ENCODE data around the gene CREB3L2.
"Not testable (repeated sequence)": the region's sequence is repeated elsewhere in the genome, so short reads cannot be mapped to it uniquely, and the experiment has no call there.

The CREB3L2 gene

GRCh38 chr7:137916980-137917645 is 84.8 kb downstream of the CREB3L2 start:
- peak overlapping the region; percentile 40 for H3K27ac Mint-ChIP-seq
- H3K36me3 Mint-ChIP-seq (ENCODE audit: low read depth), result peaks cover 52% of the 10 kb centered on the region
- H3K9me3 Mint-ChIP-seq, result no peaks in the 10 kb centered on the region
- no peak overlapping the region for H3K4me3 Mint-ChIP-seq
- H3K27me3 Mint-ChIP-seq, result no peaks in the 10 kb centered on the region
- H3K4me1 Mint-ChIP-seq (ENCODE audit: low read depth), result peaks cover 27% of the 10 kb centered on the region
- DNase-seq, result no peak

- Mint-ChIP-seq H3K36me3 (ENCODE audit: low read depth) (peaks cover 52% of the 10 kb centered on the region), H3K9me3 (no peaks in the 10 kb centered on the region), H3K4me1 (ENCODE audit: low read depth) (peaks cover 21% of the 10 kb centered on the region), H3K27ac (no peak overlapping the region), H3K4me3 (no peak overlapping the region), H3K27me3 (no peaks in the 10 kb centered on the region)
- DNase-seq, result no peak
These were observed 85.3 kb downstream of the CREB3L2 start for GRCh38 chr7:137916564-137916963.

- Mint-ChIP-seq H3K27me3 (no peaks in the 10 kb centered on the region), H3K36me3 (ENCODE audit: low read depth) (peaks cover 55% of the 10 kb centered on the region), H3K4me1 (ENCODE audit: low read depth) (peaks cover 11% of the 10 kb centered on the region), H3K9me3 (no peaks in the 10 kb centered on the region), H3K27ac (no peak overlapping the region), H3K4me3 (no peak overlapping the region)
- no peak for DNase-seq
These were observed 86.6 kb downstream of the CREB3L2 start for GRCh38 chr7:137915266-137915665.

GRCh38 chr7:137913985-137914384 is 87.9 kb downstream of the CREB3L2 start:
- Mint-ChIP-seq H3K4me3 (no peak overlapping the region), H3K9me3 (no peaks in the 10 kb centered on the region), H3K36me3 (ENCODE audit: low read depth) (peaks cover 68% of the 10 kb centered on the region), H3K27me3 (no peaks in the 10 kb centered on the region), H3K4me1 (ENCODE audit: low read depth) (peaks cover 11% of the 10 kb centered on the region), H3K27ac (no peak overlapping the region)
- DNase-seq, result no peak

GRCh38 chr7:137909042-137909441 is 92.8 kb downstream of the CREB3L2 start:
- H3K4me3 Mint-ChIP-seq, result no peak overlapping the region
- H3K9me3 Mint-ChIP-seq, result no peaks in the 10 kb centered on the region
- H3K4me1 Mint-ChIP-seq (ENCODE audit: low read depth), result peaks cover under 1% of the 10 kb centered on the region
- DNase-seq, result no peak
- no peak overlapping the region for H3K27ac Mint-ChIP-seq
- peaks cover 82% of the 10 kb centered on the region for H3K36me3 Mint-ChIP-seq (ENCODE audit: low read depth)
- no peaks in the 10 kb centered on the region for H3K27me3 Mint-ChIP-seq

- no peak overlapping the region for H3K4me3 Mint-ChIP-seq
- peaks cover 8% of the 10 kb centered on the region for H3K4me1 Mint-ChIP-seq (ENCODE audit: low read depth)
- no peaks in the 10 kb centered on the region for H3K27me3 Mint-ChIP-seq
- H3K36me3 Mint-ChIP-seq (ENCODE audit: low read depth), result peaks cover 83% of the 10 kb centered on the region
- H3K27ac Mint-ChIP-seq, result no peak overlapping the region
- no peak for DNase-seq
- no peaks in the 10 kb centered on the region for H3K9me3 Mint-ChIP-seq
These were observed 93.8 kb downstream of the CREB3L2 start for GRCh38 chr7:137908106-137908505.

- not testable (repeated sequence) for H3K4me3 Mint-ChIP-seq; H3K27ac Mint-ChIP-seq; H3K4me1 Mint-ChIP-seq (ENCODE audit: low read depth); DNase-seq; H3K9me3 Mint-ChIP-seq; H3K27me3 Mint-ChIP-seq
- H3K36me3 Mint-ChIP-seq (ENCODE audit: low read depth), result peaks cover 75% of the 10 kb centered on the region
These were observed 95.2 kb downstream of the CREB3L2 start for GRCh38 chr7:137906636-137907035.

GRCh38 chr7:137904833-137905232 is 97.1 kb downstream of the CREB3L2 start:
- Mint-ChIP-seq H3K36me3 (ENCODE audit: low read depth) (peaks cover 72% of the 10 kb centered on the region), H3K4me3 (no peak overlapping the region), H3K4me1 (ENCODE audit: low read depth) (peaks cover 8% of the 10 kb centered on the region), H3K27me3 (no peaks in the 10 kb centered on the region), H3K9me3 (no peaks in the 10 kb centered on the region), H3K27ac (no peak overlapping the region)
- no peak for DNase-seq

- H3K27me3 Mint-ChIP-seq, result no peaks in the 10 kb centered on the region
- H3K36me3 Mint-ChIP-seq (ENCODE audit: low read depth), result peaks cover 69% of the 10 kb centered on the region
- no peak overlapping the region for H3K4me3 Mint-ChIP-seq
- peak overlapping the region; percentile 51 for H3K27ac Mint-ChIP-seq
- DNase-seq, result peak; percentile 63
- peaks cover 15% of the 10 kb centered on the region for H3K4me1 Mint-ChIP-seq (ENCODE audit: low read depth)
- H3K9me3 Mint-ChIP-seq, result no peaks in the 10 kb centered on the region
These were observed 98.3 kb downstream of the CREB3L2 start for GRCh38 chr7:137903382-137904169.

GRCh38 chr7:137900137-137900536 is 101.7 kb downstream of the CREB3L2 start:
- no peak for DNase-seq
- Mint-ChIP-seq H3K4me1 (ENCODE audit: low read depth) (peaks cover 34% of the 10 kb centered on the region), H3K27ac (no peak overlapping the region), H3K9me3 (no peaks in the 10 kb centered on the region), H3K36me3 (ENCODE audit: low read depth) (peaks cover 68% of the 10 kb centered on the region), H3K4me3 (no peak overlapping the region), H3K27me3 (no peaks in the 10 kb centered on the region)

- peaks cover 75% of the 10 kb centered on the region for H3K36me3 Mint-ChIP-seq (ENCODE audit: low read depth)
- H3K27ac Mint-ChIP-seq, result peak overlapping the region; percentile 68
- H3K9me3 Mint-ChIP-seq, result no peaks in the 10 kb centered on the region
- H3K4me1 Mint-ChIP-seq (ENCODE audit: low read depth), result peaks cover 40% of the 10 kb centered on the region
- DNase-seq, result peak; percentile 85
- peak overlapping the region; percentile 10 for H3K4me3 Mint-ChIP-seq
- no peaks in the 10 kb centered on the region for H3K27me3 Mint-ChIP-seq
These were observed 102.8 kb downstream of the CREB3L2 start for GRCh38 chr7:137898839-137899721.

GRCh38 chr7:137895301-137896221 is 106.3 kb downstream of the CREB3L2 start:
- Mint-ChIP-seq H3K36me3 (ENCODE audit: low read depth) (peaks cover 87% of the 10 kb centered on the region), H3K4me3 (peak overlapping the region; percentile 19), H3K27ac (peak overlapping the region; percentile 91), H3K4me1 (ENCODE audit: low read depth) (peaks cover 36% of the 10 kb centered on the region), H3K27me3 (no peaks in the 10 kb centered on the region), H3K9me3 (no peaks in the 10 kb centered on the region)
- DNase-seq, result no peak

- DNase-seq, result no peak
- H3K9me3 Mint-ChIP-seq, result no peaks in the 10 kb centered on the region
- no peak overlapping the region for H3K27ac Mint-ChIP-seq
- H3K4me3 Mint-ChIP-seq, result no peak overlapping the region
- no peaks in the 10 kb centered on the region for H3K27me3 Mint-ChIP-seq
- peaks cover 88% of the 10 kb centered on the region for H3K36me3 Mint-ChIP-seq (ENCODE audit: low read depth)
- peaks cover 30% of the 10 kb centered on the region for H3K4me1 Mint-ChIP-seq (ENCODE audit: low read depth)
These were observed 108.6 kb downstream of the CREB3L2 start for GRCh38 chr7:137893143-137893742.

Measured in activated T-cell treated with anti-CD3 and anti-CD28 coated beads, Interleukin-2, amount 50 U/mL, for 24 hours (primary cell).